ENCODE results near the gene TMEM271. TPM values are rescaled to one million over a fixed set of nuclear protein-coding genes. Genes with fewer than 3 reads are reported as not detected.

TMEM271 gene, protein sequence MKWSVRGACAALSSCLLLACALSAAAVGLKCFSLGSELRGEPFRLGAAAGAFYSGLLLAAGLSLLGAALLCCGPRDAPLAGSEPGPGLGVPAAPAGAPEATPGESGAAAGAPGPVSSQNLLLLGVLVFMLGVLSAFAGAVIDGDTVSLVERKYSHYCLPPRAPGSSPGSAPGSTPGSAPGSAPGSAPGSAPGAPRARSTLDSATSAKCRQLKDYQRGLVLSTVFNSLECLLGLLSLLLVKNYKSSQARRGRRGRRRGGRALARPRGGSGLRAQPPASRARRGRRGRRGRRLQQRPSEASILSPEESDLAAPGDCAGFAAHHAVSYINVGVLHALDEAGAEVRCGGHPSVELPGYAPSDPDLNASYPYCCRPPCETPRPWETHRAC
- total RNA-seq (2014; rRNA removed; shearing (Covaris generic)), result not detected in 2 replicates

DNA sequence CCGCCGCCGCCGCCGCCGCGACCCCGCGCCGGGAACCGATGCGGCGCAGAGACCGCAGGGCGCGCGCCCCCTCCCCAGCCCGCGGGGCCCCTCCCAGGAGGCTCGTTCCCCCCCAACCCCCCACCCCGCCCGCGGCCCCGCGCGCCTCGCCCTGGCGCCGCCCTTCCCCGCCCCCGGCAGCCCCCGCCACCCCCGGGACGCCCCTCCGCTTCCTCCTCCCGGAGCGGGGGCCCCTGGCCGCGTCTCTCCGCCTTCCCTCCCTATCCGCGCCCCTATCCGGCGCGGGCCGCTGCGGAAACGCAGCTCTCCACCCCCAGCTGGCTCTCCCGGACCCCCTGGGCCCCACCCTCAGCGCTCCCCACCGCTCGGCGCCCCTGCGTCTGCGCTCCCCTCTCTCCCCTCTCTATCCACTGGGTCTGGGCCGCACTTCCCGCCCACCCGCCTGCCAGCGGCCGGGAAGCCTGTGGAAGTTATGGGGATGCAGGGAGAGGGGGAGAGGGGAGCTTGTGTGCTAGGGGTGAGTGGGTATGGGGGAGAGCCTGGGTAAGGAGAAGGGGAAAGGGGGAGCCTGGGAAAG is at the start of gene TMEM271:
Gene TMEM271, minus strand, starts transcription at position 51 of the 577 bp plus-strand sequence. CDS start 233 bp downstream, outside the sequence.
- no peak for DNase-seq (ENCODE audit: low read depth)

DNA sequence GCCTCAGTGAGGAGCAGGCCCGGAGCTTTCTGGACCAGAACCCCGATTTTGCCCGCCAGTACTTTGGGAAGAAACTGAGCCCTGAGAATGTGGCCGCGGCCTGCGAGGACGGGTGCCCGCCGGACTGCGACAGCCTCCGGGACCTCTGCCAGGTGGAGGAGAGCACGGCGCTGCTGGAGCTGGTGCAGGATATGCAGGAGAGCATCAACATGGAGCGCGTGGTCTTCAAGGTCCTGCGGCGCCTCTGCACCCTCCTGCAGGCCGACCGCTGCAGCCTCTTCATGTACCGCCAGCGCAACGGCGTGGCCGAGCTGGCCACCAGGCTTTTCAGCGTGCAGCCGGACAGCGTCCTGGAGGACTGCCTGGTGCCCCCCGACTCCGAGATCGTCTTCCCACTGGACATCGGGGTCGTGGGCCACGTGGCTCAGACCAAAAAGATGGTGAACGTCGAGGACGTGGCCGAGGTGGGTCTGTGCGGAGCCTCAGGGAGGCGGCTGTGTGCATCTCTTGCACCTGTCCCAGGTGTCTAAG is 49.6 kb upstream of the TMEM271 start:
- DNase-seq (ENCODE audit: low read depth), result no peak

DNA sequence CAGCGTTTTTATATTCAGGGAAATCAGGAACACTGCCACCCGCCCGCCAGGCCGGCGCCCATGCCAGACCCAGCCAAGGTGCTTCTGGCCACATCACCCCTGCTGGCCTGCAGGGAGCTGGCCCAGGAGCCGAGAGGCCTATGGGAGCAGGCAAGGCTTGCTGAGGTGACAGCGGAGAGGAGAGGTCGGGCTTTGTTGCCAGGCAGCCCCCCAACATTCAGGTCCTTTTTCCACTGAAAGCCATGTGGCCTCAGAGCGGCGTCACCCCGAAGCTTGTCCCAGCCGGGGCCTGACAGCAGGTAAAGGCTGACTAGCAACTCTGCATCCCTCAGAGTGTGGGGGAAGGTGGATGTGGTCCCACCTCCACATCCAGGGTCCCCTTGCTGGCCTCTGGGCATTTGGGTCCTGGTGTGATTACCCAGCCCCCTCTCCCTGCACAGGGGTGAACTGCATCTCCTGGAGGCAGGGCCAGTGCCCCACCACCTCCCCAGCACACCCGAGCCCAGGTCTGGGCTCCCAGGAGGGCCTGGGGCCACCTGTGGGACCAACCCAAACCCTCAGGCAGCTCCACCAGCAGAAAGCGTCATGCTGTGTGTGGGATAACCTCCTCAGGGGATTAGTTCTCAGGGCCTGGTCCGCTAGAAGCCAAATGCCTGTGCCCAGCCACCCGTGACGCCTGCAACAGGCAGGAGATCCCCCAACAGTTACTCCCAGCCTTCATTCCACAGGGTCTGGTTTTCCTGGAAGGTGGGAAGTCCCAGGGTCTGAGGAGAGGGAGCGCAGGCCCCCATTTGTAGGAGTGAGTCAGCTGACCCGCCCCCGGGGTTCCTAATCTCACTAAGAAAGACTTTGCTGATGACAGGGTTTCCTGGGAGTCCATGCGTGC is 48.9 kb upstream of the TMEM271 start, which contains the start of gene PDE6B:
Gene PDE6B, plus strand, starts transcription at position 869 of the 886 bp plus-strand sequence. CDS start 54 bp downstream, outside the sequence.
- DNase-seq (ENCODE audit: low read depth), result no peak

DNA sequence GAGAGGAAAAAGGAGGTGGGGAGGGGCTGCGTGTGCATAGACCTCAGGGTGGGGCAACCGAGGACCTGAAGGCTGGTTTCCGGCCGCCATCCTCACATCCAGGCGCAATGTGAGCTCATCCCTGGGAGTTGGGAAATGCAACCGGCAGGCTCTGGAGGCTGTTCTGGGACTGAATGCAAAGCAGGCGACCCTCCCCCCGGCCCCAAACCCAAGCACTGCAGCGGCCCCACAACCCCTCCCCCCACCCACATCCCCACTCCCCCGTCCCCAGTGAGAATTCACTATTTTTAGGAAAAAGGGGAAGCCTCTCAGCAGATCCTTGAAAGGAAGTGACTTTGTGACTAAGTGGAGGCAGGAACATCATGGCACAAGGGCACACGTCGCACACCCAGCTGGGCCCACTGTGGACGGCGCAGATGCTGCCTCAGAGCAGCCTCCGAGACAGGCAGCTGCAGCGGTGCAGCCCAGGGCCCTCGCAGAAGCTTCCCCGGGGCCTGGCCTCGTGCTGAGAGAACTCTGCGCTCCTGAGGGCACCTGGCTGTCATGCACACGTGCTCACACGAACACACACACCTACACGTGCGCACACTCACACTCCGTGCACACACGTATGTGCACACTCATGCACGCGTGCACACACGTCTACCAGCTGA is 47.9 kb upstream of the TMEM271 start:
- no peak for DNase-seq (ENCODE audit: low read depth)

DNA sequence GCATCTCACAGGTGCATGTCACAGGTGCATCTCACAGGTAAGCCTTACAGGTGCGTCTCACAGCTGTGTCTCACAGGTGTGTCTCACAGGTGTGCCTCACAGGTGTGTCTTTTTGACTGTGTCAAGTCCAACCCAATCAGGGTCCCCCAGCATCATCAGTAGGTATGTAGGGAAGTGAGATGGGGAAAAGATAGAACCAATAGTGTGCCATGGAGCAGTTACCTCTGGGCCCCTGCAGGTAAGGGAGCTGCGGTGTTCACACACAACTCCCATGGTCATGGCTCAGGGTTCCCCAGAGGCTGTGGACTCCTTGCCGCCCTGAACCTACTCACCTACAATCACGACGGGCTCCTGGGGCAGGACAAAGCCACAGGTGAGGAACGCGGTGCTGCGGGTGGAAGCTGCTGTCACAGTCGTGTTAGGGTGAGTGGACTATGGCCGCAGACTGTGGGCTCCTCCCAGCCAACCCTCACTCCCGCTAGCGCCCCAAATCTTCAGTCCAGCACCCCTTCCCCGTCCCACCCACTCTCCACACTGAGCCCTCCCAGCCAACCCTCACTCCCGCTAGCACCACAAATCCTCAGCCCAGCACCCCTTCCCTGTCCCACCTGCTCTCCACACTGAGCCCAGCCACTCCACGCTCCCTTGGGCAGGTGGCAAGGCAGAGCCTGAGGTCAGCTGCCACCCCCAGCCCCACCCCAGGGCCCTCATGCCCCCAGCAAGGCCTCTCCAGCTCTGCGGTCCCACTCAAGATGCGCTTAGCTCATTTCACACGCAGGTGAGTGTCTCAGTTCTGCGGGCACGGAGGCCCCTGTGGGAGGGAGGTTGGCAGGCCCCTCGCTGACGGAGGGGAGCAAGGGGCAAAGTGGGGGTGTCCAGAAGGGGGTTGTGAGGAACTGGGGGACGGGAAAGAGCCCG is 47.2 kb upstream of the TMEM271 start:
- DNase-seq (ENCODE audit: low read depth), result no peak

DNA sequence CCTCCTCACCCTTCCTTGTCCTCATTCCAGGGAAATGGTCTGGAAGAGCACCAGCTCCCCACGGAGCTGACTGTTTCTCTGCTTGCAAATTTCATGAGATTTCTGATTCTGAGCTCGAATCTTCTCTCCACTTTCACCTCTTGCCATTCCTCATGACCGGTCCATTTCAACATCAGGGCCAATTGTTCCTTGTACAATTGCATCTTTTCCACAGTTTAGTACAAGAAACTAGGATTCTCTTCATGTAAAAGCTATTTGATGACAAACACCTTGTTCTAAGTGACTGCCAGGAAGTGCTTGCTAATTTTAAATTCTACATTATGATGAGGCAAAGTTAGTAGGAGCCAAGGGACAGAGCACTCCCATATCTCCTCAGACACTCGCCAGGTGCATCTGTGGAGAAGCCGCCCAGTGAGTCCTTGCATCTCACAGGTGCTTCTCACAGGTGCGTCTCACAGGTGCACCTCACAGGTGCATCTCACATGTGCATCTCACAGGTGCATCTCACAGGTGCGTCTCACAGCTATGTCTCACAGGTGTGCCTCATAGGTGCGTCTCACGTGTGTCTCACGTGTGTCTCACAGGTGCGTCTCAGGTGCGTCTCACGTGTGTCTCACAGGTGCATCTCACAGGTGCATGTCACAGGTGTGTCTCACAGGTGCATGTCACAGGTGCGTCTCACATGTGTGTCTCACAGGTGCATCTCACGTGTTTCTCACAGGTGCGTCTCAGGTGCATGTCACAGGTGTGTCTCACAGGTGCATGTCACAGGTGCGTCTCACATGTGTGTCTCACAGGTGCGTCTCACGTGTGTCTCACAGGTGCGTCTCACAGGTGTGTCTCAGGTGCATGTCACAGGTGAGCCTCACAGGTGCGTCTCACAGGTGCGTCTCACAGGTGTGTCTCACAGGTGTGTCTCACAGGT is 46.2 kb upstream of the TMEM271 start:
- no peak for DNase-seq (ENCODE audit: low read depth)

DNA sequence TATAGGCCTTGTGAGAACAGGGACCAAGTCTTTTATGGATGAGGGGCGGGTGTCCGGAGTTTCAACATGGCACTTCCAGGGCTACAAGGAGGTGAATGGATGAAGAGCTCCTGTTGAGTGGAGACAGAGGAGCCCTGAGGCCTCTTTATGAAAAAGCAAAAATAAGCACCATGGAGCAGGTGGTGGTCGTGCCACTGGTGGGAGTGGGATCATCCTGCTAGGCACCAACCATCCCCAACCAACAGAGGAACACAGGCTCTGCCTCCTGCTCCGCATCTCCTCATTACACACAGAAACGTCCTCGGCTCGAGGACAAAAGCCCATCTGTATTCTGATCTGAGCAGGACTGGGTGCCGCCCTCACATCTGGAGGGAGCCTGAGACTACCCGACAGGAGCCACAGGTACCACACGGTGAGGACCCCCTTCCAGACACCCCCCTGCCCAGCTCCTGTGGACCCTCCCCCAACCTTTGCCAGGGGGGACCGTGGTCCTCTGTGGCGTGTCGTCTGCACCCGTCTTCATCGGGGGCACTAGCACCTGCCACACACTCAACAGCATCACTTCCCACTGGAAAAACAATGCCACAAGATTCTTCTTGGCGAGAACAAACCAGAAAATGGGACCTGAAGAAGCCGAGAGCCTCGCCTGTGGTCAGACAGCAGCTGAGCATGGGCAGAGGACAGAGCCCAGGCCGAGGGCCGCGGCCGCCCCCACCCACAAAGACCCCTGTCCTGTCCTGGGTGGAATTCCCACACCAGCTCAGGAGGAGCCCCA is 45.4 kb upstream of the TMEM271 start:
- DNase-seq (ENCODE audit: low read depth), result no peak

DNA sequence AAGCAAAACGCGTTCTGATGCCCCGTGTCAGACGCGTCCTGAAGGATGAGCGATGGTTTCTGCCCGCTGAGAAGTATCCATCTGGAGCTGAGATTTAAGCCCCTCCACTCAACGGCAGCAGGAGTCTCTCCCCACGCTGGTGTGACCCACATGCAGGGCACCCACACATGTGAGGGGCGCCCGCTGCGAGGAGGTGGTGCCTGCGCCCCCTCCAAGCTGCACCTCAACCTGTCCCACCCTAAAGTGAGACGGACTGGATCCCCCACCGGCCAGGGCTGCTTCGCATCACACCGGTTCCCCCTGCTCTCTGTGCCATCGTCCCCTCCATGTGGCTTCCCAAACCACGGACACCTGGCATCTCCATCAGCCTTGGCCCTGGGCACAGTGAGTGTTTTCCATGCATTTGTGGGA is 44.8 kb upstream of the TMEM271 start:
- DNase-seq (ENCODE audit: low read depth), result no peak

DNA sequence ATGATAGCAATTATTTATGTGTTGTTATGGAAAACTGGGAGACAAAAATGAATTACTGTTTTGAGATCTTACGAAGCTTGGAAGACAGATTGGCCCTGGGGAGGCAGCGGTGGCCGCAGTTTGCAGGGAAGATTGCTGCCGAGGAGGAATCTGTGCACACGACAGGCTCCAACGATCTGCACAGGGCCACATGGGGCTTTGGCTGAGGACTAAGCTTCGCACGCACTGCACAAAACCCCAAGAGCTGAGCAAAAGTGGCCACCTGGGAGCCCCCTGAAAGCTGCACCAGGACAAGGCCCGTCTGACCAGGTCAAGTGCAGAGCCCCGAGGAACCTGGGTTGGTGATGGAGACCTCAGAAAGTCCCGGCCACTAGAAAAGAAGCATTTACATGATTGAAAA is 44.1 kb upstream of the TMEM271 start:
- no peak for DNase-seq (ENCODE audit: low read depth)

DNA sequence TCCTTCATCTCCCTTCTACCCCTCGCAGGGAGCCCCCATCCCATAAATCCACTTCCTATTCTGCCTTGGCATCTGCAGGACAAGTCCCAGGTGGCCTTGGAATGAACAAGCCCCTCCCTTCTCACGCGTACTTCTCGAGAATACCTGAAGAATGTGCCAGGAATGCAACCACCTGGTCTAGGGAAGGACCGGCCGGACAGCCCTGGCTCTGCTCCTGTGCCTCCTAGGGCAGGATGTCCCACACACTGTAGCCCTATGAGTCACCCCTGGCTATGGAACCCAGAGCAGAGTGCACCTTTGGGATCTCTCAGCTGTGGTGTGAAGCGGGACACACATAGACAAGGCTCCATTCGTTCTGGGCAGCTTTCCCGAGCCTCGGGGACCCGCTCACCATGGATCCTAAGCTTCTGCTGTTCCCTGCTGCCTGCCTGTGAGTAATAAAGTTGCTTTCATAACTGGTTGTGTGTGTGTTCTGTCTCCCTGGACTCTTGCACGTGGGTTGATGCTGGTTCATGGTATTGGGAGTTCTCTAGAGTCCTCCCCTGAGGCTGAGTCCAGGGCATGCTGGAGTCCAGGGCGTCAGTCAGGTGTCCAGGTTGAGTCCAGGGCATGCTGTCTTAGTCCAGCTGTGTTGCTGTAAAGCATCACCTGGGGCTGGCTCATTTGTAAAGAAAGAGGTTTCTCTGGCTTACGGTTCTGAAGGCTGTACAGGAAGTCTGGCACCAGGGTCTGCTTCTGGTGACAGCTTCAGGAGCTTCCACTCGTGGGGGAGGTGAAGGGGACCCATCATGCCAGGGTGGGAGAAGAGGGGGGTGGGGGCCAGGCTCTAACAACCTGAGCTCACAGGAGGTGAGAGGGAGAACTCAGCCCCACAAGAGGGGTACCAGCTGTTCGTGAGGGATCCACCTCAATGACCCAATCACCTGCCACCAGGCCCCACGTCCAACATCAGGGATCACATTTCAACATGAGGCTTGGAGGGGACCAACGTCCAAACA is 41.8 kb upstream of the TMEM271 start:
- DNase-seq (ENCODE audit: low read depth), result no peak

DNA sequence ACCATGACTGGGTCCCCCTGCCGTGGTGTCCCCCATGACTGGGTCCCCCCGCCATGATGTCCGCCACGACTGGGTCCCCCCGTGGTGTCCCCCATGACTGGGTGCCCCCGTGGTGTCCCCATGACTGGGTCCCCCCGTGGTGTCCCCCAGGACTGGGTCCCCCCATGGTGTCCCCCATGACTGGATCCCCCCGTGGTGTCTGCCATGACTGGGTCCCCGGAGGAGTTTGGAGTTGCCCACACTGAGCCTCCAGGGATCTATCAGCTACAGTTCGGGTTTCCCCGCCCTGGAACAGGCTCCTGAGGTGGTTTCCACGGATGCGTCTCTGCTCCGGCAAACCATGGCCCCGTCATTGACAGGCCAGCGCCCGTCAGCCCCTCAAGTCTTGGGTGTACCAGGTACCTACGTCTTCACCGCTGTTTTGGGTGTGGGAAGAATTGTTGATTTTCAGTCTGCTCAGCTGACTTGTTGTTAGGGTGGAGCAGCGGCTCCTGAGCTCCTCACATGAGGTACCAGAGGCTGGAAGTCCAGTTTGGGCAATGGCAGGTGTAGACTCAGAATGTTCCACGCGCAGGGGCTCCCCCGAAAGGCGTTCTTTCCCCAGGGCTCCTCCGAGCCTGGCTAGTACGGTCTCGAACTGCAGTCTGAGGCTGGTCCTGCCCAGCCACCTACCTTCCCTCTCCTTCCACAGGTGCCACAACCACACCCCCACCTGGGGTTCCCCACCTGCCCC is 41.0 kb upstream of the TMEM271 start:
- no peak for DNase-seq (ENCODE audit: low read depth)

DNA sequence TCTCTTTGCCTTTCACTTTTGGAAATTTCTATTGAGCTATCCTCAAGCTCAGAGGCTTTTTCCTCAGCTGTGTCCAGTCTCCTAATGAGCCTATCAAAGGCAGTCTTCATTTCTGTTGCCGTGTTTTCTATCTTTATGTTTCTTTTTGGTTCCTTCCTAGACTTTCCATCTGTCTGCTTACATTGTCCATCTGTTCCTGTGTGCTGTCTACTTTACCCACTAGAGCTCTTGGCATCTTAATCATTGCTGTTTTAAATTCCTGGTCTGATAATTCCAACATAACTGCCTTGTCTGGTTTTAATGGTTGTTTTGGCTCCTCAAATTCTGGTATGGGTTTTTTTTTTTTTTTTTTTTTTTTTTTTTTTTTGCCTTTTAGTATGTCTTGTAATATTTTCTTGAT is 40.0 kb upstream of the TMEM271 start:
- no peak for DNase-seq (ENCODE audit: low read depth)

DNA sequence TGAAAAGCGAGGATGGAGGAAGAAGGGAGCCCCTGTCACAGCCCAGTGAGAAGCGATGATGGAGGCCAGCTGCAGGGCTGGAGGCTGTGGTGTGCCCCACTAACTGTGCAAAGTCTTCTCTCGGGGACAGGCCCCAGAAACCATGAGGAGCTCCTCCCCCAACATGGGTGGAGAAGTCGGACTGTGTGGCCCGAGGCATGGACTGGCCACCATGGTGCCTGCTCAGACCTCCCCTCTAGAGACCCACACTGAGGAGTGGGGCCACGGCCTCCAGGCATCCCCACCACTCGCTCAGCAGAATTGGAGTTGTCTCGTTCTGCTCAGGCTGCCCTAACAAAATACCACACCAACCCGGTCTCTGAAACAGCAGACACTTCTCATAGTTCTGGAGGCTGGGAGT is 37.0 kb upstream of the TMEM271 start:
- DNase-seq (ENCODE audit: low read depth), result no peak

DNA sequence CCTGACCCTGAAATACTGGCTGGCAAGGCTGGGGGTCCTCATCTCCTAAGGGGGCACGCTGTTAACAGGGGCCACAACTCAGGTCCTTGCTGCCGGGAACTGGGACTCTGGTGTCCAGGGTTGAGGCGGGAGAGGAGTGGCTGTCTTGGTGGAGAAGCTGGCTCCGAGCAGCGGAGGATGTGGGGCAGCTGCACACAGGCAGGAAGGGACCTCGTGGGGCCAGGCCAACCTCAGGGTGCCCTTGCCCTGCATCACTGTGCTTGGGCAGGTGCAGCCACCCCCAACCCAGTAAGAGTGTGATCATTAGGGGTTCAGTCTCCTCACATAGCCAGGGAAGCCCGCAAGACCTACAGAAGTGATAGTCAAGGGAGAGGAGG is 36.6 kb upstream of the TMEM271 start:
- DNase-seq (ENCODE audit: low read depth), result no peak

DNA sequence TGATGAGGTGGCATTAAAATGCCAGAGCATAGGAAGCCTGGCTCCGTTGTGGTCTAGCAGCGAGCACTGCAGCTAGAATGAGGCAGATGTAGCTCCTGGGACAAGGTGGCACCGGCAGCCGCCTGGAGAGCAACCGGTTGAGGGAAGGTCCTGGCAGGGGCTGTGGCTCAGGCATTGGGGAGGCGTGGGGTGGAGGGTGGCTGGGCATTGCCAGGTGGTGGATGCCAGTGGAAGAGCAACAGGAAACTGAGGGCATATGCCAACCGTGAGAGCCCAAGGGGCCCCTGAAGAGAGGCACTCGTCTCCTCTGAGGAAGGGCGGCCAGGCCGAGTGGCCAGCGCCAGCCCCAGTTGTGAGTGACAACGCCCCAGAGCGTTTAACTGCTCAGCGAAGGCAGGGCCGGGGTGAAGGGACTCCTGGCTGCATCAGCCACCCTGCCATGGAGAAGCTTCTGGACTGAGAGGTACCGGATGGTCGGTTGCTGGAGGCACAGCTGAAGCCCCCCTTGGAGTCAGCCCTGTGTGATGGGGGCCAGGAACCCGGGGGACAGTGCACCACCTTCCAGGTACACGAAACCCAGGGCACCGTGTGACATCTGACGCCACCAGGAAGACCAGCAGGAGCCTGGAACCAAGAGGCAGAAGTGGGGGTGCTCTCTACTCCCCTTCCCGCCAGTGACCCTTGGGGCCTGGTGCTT is 36.1 kb upstream of the TMEM271 start:
- no peak for DNase-seq (ENCODE audit: low read depth)
